Stimulated activated CD4-positive, alpha-beta T cell treated with anti-CD3 and anti-CD28 coated beads, Interleukin-1b, Interleukin-23, amount 100 ng/mL, for 1 hour (primary cell): ENCODE measurements around the gene MTHFD1.

Experiments
- DNase-seq, 2 donors: peaks; one replicate each; pipeline ENCODE4 v3.0.0-alpha.2; 2020; ENCODE audit warnings: low read depth in 2 of 2

Gene MTHFD1

DNA sequence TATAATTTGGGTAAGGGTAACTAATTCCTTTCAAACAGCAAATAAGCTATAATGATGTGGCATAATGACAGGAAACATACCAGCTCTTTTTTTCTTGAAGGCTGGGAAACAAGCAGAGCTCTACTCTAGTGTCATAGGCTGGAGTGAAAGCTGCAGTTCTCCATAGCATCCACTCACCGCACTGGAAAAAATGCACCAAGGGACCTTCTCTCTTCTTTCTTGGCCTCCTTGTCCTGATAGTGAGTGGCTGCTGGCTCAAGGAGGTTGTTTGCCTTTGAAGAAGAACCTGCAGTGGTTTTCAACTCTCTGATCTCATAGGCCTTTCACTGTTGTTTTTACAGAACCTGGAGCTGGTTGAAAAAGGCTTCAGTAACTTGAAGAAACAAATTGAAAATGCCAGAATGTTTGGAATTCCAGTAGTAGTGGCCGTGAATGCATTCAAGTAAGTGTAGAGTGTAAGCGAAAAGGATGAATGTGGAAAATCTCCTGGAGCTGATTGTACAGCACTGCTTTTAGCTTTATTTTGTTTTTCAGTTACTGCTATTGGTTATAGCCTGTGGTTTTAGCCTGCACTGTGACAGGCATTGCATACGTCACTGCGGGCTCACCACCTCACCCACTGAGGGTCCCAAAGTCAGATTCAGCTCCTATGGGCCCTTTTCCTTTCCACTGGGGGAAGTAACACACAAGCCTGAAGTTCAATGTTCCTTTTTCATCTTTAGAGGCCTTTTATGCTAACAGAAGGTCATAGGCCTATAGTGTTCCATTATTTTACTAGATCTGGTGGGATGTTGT lies 59.9 kb downstream of the MTHFD1 start:
- no peak for DNase-seq

DNA sequence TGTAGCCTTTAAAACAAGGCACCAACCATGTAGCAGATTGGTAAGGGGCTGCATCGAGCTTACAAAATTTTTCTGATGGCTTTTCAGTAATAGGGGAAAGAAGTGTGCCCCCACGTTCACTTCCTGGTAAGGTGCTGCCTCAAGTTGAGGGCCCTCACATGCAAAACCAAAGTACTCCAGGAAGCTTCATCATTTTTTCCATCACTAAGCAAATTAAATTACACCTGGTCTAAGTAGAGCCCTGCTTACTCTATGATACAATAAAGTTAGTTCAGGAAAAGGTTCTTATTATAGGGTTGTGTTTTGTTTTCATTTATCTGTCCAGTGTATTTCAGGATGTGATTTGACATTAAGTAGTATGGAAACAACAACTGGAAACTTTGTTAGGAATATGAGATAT lies 62.1 kb downstream of the MTHFD1 start:
- DNase-seq = no peak

DNA sequence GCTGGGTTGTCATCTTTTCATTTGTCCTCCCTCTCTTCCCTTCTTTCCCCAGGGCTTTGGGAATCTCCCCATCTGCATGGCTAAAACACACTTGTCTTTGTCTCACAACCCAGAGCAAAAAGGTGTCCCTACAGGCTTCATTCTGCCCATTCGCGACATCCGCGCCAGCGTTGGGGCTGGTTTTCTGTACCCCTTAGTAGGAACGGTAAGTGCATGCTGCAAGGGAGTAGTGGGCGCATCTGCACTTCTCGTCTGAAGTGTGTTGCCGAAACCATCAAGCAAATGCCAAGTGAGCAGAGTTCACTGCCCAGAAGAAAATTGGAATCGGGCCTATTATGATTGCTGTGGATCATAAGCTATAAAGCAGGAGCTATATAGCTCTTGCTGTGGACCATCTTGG lies 66.5 kb downstream of the MTHFD1 start:
- DNase-seq = no peak

DNA sequence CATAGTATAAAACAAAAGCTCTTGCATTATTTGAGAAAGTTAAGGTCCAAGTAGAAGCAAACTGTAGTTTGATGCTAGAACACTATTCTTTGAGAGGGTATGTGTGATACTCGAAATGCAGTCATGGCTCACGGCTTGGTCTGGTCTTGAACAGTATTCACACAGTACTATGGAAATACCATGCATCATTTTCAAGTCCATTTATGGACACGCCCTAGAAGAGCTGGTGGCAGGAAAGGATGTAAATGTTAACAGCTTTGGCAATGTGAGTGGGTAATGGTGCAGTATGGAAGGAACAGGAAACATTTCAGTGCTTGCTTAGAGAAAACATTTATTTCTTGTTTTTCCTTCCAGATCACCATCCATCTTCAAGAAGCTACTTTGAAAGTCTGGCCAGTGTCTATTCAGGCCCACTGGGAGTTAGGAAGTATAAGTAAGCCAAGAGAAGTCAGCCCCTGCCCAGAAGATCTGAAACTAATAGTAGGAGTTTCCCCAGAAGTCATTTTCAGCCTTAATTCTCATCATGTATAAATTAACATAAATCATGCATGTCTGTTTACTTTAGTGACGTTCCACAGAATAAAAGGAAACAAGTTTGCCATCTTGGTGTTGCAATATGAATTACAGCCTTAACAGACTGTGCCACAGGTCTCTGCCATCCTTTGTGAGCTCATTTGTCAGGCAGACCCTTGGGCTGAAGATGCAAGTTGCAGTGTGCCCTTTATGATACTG lies 71.4 kb downstream of the MTHFD1 start:
- no peak for DNase-seq

- DNase-seq = no peak
Observed at GRCh38 chr14:64461221-64461620, 73.1 kb downstream of the MTHFD1 start.

DNA sequence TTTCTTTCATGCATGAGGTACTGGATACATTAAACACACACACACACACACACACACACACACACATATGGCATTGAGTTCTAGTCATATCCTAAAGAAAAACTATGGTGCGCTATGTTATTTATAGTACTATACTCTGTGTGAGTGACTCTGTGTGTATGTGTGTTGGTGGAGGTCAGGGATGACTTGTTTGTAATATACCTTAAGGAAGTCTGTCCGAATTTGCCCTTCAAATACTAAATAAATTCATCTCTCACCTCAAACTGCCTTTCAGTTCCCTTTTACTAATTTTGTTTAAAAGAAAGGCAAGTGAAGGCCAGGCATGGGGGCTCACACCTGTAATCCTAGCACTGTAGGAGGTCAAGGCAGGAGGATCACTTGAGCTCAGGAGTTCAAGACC lies 75.0 kb downstream of the MTHFD1 start:
- DNase-seq = no peak

- no peak for DNase-seq
Observed at GRCh38 chr14:64463873-64464272, 75.7 kb downstream of the MTHFD1 start.

DNA sequence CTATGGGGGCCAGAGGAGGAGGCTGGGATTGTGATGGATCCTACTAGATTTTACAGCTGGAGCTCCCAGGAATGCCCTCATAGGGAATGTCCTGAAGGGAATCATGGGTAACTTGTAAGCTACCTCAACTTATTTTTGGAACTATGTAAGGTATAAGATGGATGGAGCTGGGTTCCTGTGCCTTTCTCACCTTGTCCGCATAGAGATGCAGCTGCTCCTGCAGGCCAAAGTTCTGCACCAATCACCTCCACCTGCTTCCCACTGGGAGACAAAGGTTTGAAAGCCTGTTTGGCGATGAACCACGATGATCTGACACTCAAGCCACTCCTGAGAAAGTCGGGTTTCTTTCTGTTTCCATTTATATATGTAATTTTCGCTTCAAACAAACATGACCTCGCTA lies 76.5 kb downstream of the MTHFD1 start:
- no peak for DNase-seq

DNA sequence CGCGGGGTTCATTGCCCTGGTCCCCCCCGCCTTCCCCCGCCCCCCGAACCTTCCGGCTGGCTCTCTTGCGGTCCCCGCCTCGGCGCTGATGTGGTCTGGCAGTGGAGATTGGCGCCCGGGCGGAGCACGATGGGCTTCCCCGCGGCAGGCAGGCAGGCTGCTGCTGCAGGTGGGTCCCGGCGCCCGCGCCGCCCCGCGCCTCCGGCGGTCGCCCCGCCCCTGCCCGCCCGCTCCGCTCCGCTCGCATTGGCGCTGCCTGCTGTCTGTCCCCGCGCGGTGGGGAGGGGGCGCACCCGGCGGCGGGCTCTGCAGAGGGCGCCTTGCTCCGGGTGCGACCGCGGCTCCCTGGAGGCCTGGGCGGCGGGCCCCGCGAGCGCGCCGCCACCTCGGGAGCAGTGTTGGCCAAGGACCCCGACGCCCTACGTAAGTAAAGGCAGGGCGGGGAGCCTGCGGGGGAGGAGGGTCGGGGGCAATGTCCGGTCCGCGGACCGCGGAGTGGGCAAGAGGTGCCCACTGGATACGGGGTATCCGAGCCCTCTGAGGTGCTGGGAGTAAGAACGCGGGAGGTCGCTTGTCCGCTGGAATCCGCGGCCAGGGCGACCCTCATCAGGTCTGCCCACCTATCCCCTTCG lies 77.2 kb downstream of the MTHFD1 start, which contains the start of gene AKAP5:
AKAP5 (plus strand) TSS at position 309 of the 632 bp plus-strand sequence. CDS start 2,896 bp downstream, outside the sequence.
- DNase-seq = peak; percentile 32 to 40

GRCh38 chr14:64465831-64466554 lies 77.8 kb downstream of the MTHFD1 start:
- DNase-seq = no peak

GRCh38 chr14:64467101-64467500 lies 78.9 kb downstream of the MTHFD1 start:
- DNase-seq = no peak

DNA sequence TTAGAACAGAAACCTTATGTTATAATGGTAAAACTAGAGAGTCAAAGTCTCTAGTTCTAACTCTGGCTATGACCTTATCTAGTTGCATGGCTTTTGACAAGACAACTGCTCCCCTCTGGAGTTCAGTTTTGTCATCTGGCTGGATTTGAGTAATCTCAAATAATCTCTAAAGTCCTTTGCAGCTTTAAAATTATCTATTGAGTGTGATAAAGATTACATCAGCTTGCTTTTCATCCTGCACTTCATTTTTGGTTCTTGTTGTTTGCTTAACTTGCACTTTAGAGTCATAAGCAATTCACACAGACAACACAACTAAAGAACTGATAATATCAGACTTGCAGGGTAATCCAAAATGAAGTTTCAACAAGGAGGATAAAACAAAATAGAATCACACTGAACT lies 79.4 kb downstream of the MTHFD1 start:
- DNase-seq = no peak

DNA sequence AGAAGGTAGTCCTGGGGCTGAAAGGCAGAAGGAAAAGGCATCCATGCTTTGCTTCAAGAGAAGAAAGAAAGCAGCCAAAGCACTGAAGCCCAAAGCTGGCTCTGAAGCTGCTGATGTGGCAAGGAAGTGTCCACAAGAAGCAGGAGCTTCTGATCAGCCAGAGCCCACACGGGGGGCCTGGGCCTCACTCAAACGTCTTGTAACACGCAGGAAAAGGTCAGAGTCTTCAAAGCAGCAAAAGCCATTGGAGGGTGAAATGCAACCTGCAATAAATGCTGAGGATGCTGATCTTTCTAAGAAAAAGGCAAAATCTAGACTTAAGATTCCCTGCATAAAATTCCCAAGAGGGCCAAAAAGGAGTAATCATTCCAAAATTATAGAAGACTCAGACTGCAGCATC lies 80.3 kb downstream of the MTHFD1 start:
- DNase-seq = no peak

- no peak for DNase-seq
Observed at GRCh38 chr14:64474041-64474440, 85.9 kb downstream of the MTHFD1 start.

- DNase-seq = no peak
Observed at GRCh38 chr14:64474698-64475097, 86.5 kb downstream of the MTHFD1 start.

DNA sequence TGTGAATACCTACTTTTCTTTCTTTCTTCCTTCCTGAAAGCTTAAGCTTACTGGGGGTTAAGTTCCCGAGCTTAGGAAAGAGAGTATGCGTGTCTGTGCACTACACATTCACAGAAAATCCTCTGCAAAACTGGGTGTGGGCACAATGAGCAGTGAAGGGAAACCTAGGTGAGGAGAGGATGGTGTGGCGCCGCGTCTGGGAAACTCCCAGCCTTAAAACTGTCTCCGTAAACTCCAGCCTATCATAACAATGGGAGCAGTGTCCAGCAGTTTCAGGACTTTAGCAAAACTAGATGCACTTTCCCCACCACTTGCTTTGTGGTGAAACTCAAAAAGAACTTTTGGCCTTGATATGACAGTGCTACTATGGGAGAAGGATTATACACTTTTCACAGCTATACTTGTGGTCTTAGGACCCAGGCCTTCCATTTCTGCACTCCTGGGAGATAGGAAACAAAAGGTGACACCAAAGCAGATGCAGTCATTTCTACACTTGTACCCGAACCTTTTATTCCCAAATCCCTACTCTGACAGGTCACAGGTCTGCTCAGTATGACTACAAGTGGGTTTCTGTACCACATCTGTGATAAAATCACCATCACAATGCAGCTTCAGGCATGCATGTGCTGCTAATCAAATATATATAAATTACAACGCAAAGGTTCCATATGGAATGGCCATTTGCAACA lies 87.6 kb downstream of the MTHFD1 start:
- no peak for DNase-seq

- no peak for DNase-seq
Observed at GRCh38 chr14:64476438-64476837, 88.3 kb downstream of the MTHFD1 start.

GRCh38 chr14:64478634-64479250 lies 90.6 kb downstream of the MTHFD1 start:
- DNase-seq = no peak

DNA sequence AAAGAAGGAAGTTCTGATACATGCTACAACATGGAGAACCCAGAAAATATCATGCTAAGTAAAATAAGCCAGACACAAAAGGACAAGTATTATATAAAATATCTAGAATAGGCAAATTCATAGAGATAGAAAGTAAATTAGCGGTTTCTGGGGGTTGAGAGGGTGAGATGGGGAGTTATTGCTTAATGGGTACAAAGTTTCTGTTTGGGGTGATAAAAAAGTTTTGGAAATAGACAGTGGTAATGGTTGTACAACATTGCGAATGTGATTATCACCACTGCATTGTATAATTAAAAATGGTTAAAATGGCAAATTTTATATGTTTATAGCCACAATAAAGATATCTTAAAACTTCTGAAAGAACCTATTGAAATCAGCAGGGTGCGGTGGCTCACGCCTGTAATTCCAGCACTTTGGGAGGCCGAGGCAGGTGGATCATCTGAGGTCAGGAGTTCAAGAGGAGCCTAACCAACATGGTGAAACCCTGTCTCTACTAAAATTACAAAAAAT lies 100.5 kb downstream of the MTHFD1 start:
- no peak for DNase-seq

- DNase-seq = no peak
Observed at GRCh38 chr14:64491637-64492036, 103.5 kb downstream of the MTHFD1 start.

GRCh38 chr14:64493455-64493854 lies 105.3 kb downstream of the MTHFD1 start:
- DNase-seq = no peak
